ENCODE results near the gene HTR1B.

HTR1B gene

DNA sequence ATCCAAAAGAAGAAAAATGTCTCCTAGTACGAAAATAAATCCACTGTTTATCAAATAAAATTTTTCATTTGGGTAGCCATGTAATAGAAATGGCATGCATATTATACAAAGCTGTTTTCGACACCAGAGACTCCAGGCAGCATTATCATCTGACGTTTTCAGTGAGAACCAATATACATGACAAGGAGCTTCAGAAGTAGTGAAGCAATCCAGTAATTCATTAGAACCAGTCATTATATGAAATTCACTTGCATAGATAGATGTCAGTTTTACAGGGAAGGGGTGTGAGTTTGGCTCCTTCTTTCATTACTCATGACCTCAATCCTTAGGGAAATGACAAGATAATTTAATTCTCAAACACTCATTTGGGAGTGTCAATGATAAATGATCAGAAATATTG lies 14.7 kb downstream of the HTR1B start:
- H3K4me1 ChIP-seq (ENCODE audit: low read length): no peaks in the 10 kb centered on the region
- no peaks in the 10 kb centered on the region for H3K36me3 ChIP-seq (replicated peaks; ENCODE audit: low read depth, low read length)
- TF ChIP-seq, protein P1, sequence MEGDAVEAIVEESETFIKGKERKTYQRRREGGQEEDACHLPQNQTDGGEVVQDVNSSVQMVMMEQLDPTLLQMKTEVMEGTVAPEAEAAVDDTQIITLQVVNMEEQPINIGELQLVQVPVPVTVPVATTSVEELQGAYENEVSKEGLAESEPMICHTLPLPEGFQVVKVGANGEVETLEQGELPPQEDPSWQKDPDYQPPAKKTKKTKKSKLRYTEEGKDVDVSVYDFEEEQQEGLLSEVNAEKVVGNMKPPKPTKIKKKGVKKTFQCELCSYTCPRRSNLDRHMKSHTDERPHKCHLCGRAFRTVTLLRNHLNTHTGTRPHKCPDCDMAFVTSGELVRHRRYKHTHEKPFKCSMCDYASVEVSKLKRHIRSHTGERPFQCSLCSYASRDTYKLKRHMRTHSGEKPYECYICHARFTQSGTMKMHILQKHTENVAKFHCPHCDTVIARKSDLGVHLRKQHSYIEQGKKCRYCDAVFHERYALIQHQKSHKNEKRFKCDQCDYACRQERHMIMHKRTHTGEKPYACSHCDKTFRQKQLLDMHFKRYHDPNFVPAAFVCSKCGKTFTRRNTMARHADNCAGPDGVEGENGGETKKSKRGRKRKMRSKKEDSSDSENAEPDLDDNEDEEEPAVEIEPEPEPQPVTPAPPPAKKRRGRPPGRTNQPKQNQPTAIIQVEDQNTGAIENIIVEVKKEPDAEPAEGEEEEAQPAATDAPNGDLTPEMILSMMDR (IDR thresholded peaks at IDR 0.05; ENCODE audit: low read depth, low read length): no peak
- TF ChIP-seq EZH2phosphoT487 (IDR thresholded peaks at IDR 0.05; ENCODE audit: low read depth): no peak
- H3K4me3 ChIP-seq (ENCODE audit: low read length): no peak overlapping the region
- H3K9ac ChIP-seq (ENCODE audit: low read length): no peak overlapping the region
- H3K27me3 ChIP-seq (ENCODE audit: low read depth, low read length): no peaks in the 10 kb centered on the region
- no peak overlapping the region for H3K4me2 ChIP-seq (ENCODE audit: low read length)
- no peaks in the 10 kb centered on the region for H3K79me2 ChIP-seq (ENCODE audit: low read length)
- no peak overlapping the region for H3K27ac ChIP-seq (ENCODE audit: low read length)
- no peaks in the 10 kb centered on the region for H4K20me1 ChIP-seq (ENCODE audit: insufficient read depth, low read length)
- H2AFZ ChIP-seq (ENCODE audit: low read depth, low read length): no peak overlapping the region
- H3K9me3 ChIP-seq (ENCODE audit: insufficient read depth, low read length): no peaks in the 10 kb centered on the region

DNA sequence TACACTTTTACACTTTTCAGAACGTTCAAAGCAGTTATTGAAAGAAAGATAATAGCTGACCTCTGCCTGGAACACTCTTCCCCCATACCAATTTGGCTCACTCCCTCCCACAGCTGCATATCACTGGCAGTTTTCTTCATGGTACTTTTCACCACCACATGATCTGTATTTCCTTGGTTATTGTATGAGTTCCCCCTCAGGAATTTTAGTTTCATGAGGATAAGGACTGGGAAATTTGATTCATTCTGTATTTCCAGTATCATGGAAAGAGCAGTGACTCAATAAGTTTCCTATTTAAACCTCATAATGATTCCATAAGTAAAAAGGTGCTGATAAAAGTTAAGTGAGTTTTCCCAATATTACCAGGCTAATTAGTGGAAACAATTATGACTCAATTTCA lies 16.0 kb downstream of the HTR1B start:
- Histone ChIP-seq H3K9ac (ENCODE audit: low read length) (no peak overlapping the region), H3K79me2 (ENCODE audit: low read length) (no peaks in the 10 kb centered on the region), H3K27ac (ENCODE audit: low read length) (no peak overlapping the region), H3K4me3 (ENCODE audit: low read length) (no peak overlapping the region), H3K36me3 (replicated peaks; ENCODE audit: low read depth, low read length) (no peaks in the 10 kb centered on the region), H4K20me1 (ENCODE audit: insufficient read depth, low read length) (no peaks in the 10 kb centered on the region), H3K4me2 (ENCODE audit: low read length) (no peak overlapping the region), H3K9me3 (ENCODE audit: insufficient read depth, low read length) (no peaks in the 10 kb centered on the region), H3K4me1 (ENCODE audit: low read length) (no peaks in the 10 kb centered on the region), H3K27me3 (ENCODE audit: low read depth, low read length) (no peaks in the 10 kb centered on the region), H2AFZ (ENCODE audit: low read depth, low read length) (no peak overlapping the region)
- TF ChIP-seq EZH2phosphoT487 (IDR thresholded peaks at IDR 0.05; ENCODE audit: low read depth): no peak
- TF ChIP-seq, protein P1 (IDR thresholded peaks at IDR 0.05; ENCODE audit: low read depth, low read length): no peak

DNA sequence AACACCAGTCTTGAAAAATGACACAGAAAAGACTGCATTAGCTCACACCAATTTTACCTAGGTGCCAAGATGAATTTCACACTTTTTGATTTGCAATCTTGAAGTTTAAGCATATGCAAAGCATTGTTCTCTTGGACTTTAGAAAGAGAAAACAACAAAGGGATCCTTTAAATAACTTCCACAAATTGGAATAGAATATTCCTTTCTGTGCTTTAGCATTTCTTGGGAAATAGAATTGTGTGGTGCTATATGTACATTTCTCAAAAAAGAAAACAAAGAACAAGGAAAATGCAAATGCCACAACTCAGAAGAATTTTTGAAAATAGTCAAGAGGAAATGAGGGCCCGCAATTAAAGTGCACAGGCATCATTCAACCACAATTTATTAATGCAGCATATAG lies 17.0 kb downstream of the HTR1B start:
- Histone ChIP-seq H3K9ac (ENCODE audit: low read length) (no peak overlapping the region), H3K27ac (ENCODE audit: low read length) (no peak overlapping the region), H3K4me1 (ENCODE audit: low read length) (no peaks in the 10 kb centered on the region)

DNA sequence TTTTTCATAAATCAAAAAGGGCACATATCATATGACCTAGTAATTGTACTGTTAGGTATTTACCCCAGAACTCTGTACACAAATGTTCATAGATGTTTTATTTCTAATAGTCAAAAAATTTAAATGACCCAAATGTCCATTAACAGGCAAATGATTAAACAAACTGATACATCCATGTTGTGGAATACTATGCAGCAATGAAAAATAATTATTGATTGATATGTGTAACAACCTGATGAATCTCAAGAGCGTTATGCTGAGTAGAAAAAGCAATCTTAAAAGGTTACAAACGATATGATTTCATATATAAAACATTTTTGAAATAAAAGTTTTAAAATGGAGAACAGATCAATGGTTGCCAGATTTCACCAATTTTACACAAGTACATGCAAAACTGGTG lies 18.1 kb downstream of the HTR1B start:
- no peak for TF ChIP-seq EZH2phosphoT487 (IDR thresholded peaks at IDR 0.05; ENCODE audit: low read depth)
- TF ChIP-seq, protein P1 (IDR thresholded peaks at IDR 0.05; ENCODE audit: low read depth, low read length): no peak
- no peak overlapping the region for H3K27ac ChIP-seq (ENCODE audit: low read length)
- no peaks in the 10 kb centered on the region for H3K36me3 ChIP-seq (replicated peaks; ENCODE audit: low read depth, low read length)
- no peaks in the 10 kb centered on the region for H3K4me1 ChIP-seq (ENCODE audit: low read length)
- no peaks in the 10 kb centered on the region for H4K20me1 ChIP-seq (ENCODE audit: insufficient read depth, low read length)
- H2AFZ ChIP-seq (ENCODE audit: low read depth, low read length): no peak overlapping the region
- H3K79me2 ChIP-seq (ENCODE audit: low read length): no peaks in the 10 kb centered on the region
- H3K9me3 ChIP-seq (ENCODE audit: insufficient read depth, low read length): no peaks in the 10 kb centered on the region
- no peaks in the 10 kb centered on the region for H3K27me3 ChIP-seq (ENCODE audit: low read depth, low read length)
- H3K4me2 ChIP-seq (ENCODE audit: low read length): no peak overlapping the region
- H3K4me3 ChIP-seq (ENCODE audit: low read length): no peak overlapping the region
- no peak overlapping the region for H3K9ac ChIP-seq (ENCODE audit: low read length)

More for the DNA sequence above, 17.0 kb downstream of the HTR1B start:
- Histone ChIP-seq H3K36me3 (replicated peaks; ENCODE audit: low read depth, low read length) (no peaks in the 10 kb centered on the region), H3K9me3 (ENCODE audit: insufficient read depth, low read length) (no peaks in the 10 kb centered on the region), H3K27me3 (ENCODE audit: low read depth, low read length) (no peaks in the 10 kb centered on the region), H3K4me2 (ENCODE audit: low read length) (no peak overlapping the region), H2AFZ (ENCODE audit: low read depth, low read length) (no peak overlapping the region), H4K20me1 (ENCODE audit: insufficient read depth, low read length) (no peaks in the 10 kb centered on the region), H3K79me2 (ENCODE audit: low read length) (no peaks in the 10 kb centered on the region), H3K4me3 (ENCODE audit: low read length) (no peak overlapping the region)
- TF ChIP-seq EZH2phosphoT487 (IDR thresholded peaks at IDR 0.05; ENCODE audit: low read depth): no peak
- TF ChIP-seq, protein P1 (IDR thresholded peaks at IDR 0.05; ENCODE audit: low read depth, low read length): no peak
